Limb (tissue), 2 donors: ENCODE measurements around the gene BCO1.

Experiments
- DNase-seq, 2 donors: peaks; one replicate each; pipeline ENCODE4 v3.0.0-alpha.2; 2016; ENCODE audit errors: extremely low spot score in 2 of 2

Gene BCO1

GRCh38 chr16:81275064-81275532, 36.6 kb downstream of the BCO1 start:
- no peak for DNase-seq

- no peak for DNase-seq
Measured at GRCh38 chr16:81275795-81276194, 37.3 kb downstream of the BCO1 start.

DNA sequence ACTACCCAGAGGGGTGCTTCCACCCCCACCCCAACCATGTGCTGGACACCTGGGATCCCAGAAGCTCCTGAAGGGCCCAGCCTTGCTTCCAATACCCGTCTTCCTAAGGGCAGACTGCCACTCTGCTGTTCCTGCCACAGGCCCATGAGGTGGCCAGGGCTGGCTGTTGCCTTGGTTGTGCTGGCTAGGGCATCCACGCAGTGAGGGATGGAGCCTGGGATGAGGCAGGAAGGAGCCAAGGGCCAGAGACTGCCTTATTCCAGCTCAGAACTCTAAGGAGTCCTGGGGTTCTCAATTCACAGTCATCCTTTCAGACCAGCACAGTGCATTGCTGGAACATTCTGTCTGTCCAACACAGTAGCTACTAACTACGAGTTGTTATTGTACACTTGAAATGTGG, 37.8 kb downstream of the BCO1 start:
- DNase-seq = no peak

- no peak for DNase-seq
Measured at GRCh38 chr16:81277541-81278080, 39.1 kb downstream of the BCO1 start.

DNA sequence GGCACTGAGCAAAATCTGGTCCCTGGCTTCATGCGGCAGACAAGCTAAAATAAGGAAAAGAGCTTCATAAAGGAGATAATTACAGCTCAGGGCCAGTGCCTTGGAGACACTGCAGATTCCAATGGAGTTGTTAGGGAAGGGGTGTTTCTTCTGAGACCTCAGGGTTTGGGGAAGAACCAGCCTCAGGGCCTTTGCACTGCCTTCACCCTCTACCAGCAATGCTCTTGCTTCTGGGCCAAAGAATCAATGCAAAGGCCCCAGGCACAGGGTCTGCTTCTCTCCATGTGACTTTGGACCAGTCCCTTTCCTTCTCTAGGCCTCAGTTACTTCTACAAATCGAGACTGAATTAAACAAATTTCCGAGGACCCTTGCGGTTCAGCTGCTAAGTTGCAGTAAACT, 40.0 kb downstream of the BCO1 start:
- DNase-seq = no peak

DNA sequence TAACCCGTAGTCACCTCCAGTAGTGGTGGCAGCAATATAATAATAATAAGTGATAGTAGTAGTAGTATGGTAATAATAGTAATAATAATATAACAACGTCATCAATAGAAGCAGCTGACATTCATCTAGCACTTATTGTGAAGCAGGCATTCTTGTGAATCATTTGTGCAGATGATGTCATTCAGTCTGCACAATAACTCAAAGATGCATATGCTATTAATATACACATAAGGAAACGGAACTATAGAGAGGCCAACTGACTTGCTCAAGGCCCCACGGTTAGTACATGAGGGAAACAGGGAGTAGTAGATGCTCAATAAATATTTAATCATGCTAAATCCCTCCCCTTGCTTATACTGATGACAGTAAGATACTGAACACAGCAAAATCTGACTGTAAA, 40.9 kb downstream of the BCO1 start:
- no peak for DNase-seq

DNA sequence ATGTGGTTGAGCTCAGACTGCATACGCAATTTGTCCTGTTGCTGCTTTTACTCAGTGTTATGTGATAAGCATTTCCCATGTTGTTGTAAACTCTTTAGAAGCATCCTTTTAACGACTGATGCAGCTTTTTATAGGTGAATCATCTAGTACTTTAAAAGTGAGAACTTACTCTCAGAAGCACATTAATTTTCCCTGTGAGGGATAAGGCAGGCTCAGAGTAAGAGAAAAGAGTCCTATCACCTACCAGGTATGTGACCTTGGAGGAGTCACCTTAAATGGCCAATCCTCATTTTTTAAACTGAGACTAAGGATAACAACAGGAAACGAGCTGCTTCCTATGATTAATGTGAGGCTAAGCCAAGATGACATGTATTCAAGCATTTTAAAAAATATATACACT, 41.9 kb downstream of the BCO1 start:
- no peak for DNase-seq

- DNase-seq = no peak
Measured at GRCh38 chr16:81283044-81283443, 44.6 kb downstream of the BCO1 start.

GRCh38 chr16:81284995-81285600, 46.6 kb downstream of the BCO1 start:
- DNase-seq = no peak

GRCh38 chr16:81286190-81286589, 47.7 kb downstream of the BCO1 start:
- DNase-seq = no peak

GRCh38 chr16:81291117-81291516, 52.6 kb downstream of the BCO1 start:
- DNase-seq = no peak

DNA sequence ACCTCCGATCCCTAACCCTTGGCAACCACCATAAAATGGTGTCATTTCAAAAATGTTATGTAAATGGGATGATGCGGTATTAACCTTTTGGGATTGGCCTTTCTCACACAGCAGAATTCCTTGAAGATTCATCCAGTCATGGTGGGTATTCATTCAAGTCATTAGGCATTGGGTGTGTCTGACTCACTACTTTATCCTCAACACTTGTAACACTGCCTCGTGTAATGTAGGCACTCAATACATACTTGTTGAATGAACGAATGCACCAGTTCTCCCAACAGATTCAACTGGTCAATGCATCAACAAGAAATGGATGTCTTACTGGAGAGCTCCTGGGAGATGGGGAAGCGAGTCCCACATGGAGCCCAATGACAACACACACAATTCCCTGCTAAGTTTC, 54.4 kb downstream of the BCO1 start:
- no peak for DNase-seq

- no peak for DNase-seq
Measured at GRCh38 chr16:81293909-81294802, 55.7 kb downstream of the BCO1 start.

- no peak for DNase-seq
Measured at GRCh38 chr16:81296631-81297030, 58.1 kb downstream of the BCO1 start.

GRCh38 chr16:81307770-81308169, 69.3 kb downstream of the BCO1 start:
- DNase-seq = no peak

DNA sequence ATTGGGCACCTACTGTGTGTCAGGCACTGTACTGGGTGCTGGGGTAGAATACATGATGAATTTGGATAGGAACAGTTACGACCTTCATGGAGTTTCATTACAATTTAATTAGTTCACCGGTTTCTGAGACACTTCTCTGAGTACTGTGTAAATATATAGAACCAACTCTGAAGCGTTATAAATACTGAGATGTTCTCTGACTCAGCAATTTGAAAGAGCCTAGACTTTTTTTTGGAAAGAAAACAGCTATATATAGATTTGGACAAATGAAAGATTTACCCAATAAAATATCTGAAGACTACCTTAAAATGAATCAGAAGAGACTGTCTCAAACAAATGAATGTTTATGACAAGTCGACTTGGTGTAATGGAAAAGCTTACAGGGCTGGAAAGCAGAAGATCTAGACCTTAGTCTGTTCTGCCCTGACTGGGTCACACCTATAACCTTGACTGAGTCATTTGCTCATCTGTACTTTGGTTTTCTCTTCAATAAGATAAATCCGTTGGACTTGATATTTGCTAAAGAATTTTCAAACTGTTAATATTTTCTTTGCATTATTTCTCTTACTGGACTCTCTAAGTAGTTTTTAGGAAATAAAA, 71.7 kb downstream of the BCO1 start:
- DNase-seq = no peak

DNA sequence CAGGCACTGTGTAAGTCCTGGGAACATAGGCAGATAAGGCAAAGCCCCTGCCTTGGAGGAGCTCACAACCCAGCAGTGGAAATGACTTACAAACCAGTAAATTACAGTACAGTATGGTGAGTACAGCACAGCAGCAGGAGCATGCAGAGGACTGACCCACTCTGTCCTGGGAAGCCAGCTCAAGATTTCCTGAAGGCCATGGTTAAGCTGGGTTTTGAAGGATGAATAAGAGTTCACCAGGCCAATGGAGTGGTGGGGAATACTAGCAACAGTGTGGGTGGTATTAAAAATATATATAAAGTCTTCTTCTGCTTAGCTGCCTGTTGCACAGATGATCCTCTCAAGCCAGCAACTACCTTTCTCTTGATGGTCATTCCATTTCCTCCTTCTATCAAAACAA, 73.3 kb downstream of the BCO1 start:
- no peak for DNase-seq

DNA sequence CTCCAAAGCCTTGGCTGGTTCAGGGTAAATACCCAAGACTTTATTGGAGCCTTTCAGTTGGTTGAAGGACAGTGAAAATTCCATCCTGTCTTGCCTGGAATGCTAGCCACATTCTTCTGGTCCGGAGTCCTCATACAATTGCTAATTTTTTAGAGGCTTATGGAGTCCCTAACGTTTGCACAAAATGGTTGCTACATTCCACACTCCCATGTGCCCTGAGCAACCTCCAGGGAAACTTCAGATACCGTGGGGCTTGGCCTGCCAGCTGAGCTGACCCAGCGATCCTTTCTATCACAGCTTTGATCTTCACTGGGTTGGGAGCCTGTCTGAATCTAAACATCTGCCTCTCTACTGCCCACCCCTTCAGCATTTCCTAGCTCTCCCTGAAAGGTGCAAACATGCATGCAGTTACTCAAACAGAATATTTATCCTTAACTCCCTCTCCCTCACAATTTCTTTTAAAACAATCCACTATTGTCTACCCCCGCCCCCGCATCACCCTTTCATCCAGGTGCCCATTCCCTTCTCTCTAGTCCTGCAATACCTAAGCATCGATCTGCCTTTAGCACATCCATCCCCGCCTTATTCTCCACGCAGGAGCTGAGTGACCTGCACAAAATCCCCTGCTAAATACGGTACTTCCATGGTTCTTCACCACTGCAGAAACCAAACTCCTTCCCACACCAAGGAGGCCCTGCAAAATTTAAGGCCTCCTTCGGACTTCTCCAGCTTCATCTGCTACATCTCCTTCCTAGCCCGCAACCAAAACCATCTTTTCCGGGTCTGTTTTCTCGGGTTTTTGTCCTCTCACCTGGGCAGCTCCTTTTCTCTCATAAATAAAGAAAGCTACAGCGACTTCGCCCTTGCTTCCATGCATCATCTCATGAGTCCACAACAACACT, 75.5 kb downstream of the BCO1 start:
- DNase-seq = no peak

GRCh38 chr16:81314603-81315270, 76.2 kb downstream of the BCO1 start, which contains the start of gene GAN:
GAN (plus strand) TSS chr16:81314962; CDS start chr16:81315114, 152 bp downstream.
- peak; percentile 95 to 97 for DNase-seq
